Activated CD8-positive, alpha-beta memory T cell treated with anti-CD3 and anti-CD28 coated beads, Interleukin-2, amount 50 U/mL, for 1 hour (primary cell): ENCODE data around the gene SH3RF1.

Source experiments
- DNase-seq: peaks from one replicate; pipeline ENCODE4 v3.0.0-alpha.2; 2020; ENCODE audit errors: extremely low read depth

The SH3RF1 gene

GRCh38 chr4:169251291-169252235 is 19.2 kb downstream of the SH3RF1 start:
- no peak for DNase-seq

DNA sequence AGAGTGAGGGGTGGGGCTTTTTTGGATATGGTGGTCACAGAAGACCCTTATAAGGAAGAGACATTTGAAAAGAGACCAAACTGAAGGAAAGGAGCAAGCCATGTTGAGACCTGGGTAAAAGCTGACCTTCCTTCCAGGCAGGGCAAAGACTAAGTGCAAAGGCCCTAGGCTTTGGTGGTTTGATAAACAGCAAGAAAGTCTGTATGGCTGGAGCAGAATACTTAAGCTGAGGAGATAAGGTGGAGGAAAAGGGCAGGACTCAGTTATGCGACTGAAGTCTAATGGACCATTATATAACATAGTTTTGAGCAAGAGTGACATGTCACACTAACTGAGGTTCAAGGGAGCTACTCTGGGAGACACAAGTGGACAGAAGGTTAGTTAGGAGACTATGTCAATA is 20.0 kb downstream of the SH3RF1 start:
- DNase-seq = no peak

GRCh38 chr4:169249999-169250398 is 20.8 kb downstream of the SH3RF1 start:
- DNase-seq = no peak

DNA sequence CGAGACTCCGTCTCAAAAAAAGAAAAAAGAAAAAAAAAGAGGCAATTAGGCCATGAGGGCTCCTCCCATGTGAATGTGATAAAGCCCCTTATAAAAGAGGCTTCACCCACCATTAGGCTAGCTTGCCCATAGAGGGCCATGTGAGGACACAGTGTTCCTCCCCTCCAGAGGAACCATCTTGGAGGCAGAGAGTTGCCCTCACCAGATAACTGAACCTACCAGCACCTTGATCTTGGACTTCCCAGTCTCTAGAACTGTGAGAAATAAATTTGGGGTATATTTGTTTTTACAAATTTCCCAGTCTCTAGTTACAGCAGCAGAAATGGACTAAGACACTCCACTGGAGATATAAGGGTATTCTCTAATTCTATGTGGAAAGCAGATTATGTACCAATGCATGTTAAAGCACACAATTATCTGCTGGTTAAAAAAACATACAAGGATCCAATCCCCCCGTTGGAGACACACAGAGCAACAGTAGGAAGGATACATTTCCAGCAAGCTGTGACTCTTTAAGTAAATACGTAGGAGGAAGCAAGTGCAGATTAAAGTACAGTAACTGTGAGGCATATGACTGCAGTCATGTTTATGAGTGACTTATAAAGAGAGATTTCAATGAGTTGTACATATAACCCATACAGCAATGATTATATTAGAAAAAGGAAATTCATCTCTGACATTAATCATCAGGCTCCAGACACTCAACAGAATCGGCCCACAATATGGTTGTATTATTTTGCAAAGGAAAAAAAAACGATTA is 21.4 kb downstream of the SH3RF1 start:
- no peak for DNase-seq

DNA sequence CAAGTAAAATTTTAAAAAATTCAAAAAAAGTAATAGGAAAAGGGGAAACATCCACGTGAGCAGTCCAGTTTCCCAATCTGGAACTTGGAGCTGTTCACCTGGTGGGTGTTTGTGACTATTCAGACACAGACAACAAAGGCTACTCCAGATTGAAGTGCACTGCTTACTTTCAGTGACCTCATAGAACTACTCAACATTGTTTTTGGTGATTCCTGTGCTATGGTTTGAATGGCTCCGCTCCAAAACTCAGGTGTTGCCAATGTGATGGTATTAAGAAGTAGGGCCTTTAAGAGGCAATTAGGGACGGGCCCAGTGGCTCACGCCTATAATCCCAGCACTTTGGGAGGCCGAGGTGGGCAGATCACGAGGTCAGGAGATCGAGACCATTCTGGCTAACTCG is 22.1 kb downstream of the SH3RF1 start:
- no peak for DNase-seq

DNA sequence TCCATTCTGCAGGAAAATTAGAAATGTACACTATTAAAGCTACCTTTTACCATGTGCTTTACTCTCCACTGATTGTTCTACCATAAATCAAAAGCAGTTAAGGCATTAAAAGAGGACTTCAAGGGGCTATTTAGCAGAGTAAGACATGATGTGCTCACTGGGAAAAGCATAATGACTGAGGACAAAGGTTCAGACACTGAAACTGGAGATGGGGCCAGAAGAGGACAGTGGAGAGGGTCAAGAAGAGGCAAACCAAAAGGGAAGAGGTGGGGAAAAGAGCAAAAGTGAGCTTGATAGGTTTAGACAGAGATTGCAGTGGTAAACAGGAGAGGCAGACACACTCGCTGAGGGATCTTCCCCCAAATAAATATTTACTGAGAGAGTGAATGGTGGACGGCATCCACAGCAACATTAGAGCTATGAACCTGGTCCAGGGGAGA is 23.8 kb downstream of the SH3RF1 start:
- no peak for DNase-seq

GRCh38 chr4:169246279-169246678 is 24.5 kb downstream of the SH3RF1 start:
- DNase-seq = no peak

GRCh38 chr4:169245061-169245460 is 25.7 kb downstream of the SH3RF1 start:
- no peak for DNase-seq

GRCh38 chr4:169243825-169244609 is 26.7 kb downstream of the SH3RF1 start:
- DNase-seq = no peak

DNA sequence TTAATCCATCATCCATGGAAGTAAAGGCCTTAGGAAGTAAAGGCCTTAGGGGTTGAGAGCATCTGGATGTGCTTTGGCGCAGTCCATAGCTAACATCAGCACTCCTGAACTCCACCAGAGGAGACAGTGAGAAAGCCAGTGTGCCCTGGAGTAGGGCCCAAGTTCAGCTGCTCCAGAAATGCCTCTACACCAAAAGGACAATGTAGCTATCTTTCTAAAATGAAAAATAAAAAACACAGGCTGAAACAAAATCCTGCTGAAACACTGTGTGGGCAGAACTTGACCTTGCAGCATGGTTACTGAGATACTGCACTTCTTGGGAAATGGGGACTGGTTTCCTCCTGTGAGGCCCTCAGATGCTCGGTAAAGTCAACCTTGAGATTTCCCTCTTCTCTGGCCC is 29.3 kb downstream of the SH3RF1 start:
- no peak for DNase-seq

DNA sequence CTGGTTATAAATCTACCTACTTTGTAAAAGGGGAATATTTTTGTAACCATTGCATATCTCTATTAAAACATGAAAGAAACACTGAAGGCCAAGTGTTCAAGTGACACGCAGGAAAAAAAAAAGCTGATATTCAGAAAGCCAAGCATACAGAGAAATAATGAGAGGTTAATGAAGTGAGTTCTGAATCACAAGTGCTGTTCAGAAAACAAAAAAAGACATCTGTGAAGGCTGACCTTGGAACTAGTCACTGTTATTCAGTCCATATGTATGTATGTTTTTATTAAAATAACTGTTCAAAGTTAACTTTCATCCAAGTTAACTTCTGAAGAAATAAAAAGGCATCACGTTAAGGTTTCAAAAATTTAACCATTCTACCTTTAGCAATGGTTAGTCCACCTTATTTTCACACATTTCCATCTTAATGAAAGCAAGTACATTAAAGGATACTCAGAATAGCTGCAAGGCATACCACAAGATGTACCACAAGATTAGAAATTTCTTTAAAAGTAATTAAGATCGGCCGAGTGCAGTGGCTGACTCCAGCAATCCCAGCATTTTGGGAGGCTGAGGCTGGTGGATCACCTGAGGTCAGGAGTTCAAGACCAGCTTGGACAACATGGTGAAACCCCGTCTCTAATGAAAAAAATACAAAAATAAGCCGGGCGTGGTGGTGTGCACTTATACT is 31.4 kb downstream of the SH3RF1 start:
- DNase-seq = no peak

- no peak for DNase-seq
These were observed 32.3 kb downstream of the SH3RF1 start for GRCh38 chr4:169238445-169238844.

DNA sequence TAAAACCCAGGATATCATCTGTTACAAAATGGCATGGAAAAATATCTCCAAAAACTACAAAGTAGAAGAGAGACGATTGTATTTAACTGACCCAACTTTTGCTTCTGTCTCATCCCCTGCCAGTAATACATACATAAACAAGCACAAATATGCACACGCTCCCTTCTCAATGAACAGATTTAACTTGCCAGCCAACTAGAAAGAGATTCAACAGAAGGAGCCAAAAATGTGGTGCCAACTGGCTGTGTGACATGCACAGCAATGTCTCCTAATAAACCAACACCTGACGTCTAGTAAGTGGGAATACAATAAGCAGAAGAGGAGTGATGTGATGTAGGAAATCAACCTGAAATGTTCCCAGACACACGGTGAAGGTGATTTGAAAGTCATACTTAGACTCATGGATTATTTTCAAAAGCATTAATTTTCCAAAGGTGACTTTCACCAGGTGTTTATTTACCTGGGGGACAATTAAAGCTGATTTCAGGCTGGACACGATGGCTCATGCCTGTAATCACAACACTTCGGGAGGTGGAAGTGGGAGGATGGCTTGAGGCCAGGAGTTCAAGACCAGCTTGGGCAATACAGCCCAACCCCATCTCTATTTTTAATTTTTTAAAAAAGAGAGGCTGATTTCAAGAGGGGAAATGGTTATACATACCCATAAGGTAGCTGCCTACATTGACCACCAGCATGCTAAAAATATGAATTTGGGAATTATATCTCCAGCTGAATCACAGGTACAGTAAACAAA is 33.7 kb downstream of the SH3RF1 start:
- DNase-seq = no peak

- no peak for DNase-seq
These were observed 34.7 kb downstream of the SH3RF1 start for GRCh38 chr4:169236078-169236477.

DNA sequence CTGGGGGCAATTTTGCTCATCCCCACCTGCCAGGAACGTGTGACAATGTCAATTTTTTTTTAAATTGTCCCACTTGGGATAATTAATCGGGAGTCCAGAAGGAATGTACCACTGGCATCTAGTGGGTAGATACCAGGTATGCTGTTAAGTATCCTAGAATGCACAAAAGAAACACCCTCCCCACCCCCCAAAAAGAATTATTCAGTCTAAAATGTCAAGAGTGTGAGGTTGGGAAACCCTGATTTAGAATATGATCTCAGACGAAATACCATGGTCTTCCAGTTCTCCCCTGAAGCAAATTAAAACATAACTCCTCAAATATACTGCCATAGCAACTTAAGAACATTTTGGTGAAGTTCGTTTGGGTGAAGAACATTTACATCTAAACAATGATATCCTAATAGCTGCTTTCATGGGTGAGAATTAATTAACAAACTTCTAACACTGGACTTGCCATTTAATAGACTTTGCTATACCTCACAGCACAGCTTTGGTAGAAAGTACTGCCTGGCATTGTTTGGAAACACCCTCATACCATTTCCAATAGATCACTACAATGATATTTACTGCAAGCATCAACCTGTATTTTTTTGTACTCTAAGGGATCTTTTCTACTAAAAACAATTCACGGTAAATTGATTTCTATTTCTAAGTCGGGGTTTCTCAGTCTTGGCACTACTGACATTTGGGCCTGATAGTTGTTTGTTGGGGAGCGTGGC is 36.5 kb downstream of the SH3RF1 start:
- DNase-seq = no peak

DNA sequence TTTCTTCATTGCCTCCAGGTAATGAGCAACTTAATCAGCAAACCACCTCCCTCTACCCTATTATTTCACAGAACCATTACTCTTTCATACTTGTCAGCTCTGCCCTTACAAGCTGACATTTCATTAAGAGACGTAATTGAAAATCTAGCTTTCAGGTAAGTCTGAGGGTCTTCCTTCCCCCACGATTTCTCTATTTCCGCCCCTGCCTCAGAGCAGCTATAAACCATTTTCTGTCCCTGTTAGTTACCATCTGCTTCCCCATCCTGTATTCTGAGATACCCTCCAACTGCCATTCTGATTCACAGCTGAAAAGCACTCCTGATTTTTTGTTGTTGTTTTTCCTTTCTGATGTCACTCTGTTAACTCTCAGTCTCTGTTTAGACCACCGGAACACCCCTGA is 37.1 kb downstream of the SH3RF1 start:
- DNase-seq = no peak

- DNase-seq = no peak
These were observed 39.0 kb downstream of the SH3RF1 start for GRCh38 chr4:169231647-169232262.

DNA sequence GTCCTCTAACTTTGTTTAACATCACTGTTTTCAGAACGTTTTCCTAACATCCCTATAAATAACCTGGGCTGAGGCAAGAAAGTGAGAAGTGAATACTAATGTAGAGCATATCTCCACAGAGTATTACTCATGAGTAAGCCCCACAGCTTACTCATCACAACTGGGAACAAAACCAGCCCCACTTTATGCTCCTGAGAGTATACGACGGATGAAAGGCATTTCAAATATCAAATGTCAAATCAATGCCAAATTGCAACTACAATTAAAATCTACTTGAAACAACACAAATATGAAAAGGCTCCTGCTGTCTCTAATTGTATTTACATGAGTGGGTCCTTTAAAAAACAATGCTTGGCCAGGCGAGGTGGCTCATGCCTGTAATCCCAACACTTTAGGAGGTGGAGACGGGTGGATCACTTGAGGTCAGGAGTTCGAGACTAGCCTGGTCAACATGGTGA is 41.2 kb downstream of the SH3RF1 start:
- no peak for DNase-seq

- DNase-seq = no peak
These were observed 42.7 kb downstream of the SH3RF1 start for GRCh38 chr4:169228076-169228475.

- DNase-seq = no peak
These were observed 44.2 kb downstream of the SH3RF1 start for GRCh38 chr4:169226565-169226964.
